ENCODE data around the gene URGCP.
A peak's percentile ranks its signal among the peaks of the same experiment; 100 is the strongest.

DNA sequence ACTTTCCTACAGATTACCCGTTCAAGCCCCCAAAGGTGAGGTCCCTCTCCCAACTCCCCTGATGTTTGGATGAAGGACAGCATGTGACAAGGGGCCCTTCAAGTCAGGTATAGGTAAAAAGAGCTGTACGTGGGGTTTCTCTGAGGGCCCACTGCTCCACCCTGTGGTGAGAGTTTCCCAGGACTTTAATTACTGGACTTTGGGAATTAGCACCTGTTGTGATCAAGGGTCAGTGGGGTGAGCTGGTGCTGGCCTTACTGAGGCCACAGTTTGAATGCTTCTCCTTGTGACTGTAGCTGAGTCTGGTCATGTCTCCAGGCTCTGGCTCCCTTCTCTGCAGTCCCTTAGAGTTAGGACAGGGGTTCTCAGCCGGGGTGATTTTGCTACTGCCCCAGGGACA is 36.6 kb upstream of the URGCP start:
- TF ChIP-seq, protein P1, sequence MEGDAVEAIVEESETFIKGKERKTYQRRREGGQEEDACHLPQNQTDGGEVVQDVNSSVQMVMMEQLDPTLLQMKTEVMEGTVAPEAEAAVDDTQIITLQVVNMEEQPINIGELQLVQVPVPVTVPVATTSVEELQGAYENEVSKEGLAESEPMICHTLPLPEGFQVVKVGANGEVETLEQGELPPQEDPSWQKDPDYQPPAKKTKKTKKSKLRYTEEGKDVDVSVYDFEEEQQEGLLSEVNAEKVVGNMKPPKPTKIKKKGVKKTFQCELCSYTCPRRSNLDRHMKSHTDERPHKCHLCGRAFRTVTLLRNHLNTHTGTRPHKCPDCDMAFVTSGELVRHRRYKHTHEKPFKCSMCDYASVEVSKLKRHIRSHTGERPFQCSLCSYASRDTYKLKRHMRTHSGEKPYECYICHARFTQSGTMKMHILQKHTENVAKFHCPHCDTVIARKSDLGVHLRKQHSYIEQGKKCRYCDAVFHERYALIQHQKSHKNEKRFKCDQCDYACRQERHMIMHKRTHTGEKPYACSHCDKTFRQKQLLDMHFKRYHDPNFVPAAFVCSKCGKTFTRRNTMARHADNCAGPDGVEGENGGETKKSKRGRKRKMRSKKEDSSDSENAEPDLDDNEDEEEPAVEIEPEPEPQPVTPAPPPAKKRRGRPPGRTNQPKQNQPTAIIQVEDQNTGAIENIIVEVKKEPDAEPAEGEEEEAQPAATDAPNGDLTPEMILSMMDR (conservative IDR thresholded peaks at IDR 0.05; ENCODE audit: low read depth, low read length), result 0 out of 2 replicates have a peak, but pooled peaks have one; percentile 8
- TF ChIP-seq MAZ (IDR thresholded peaks at IDR 0.05; ENCODE audit: borderline replicate concordance, low read depth, low read length), result no peak
- no peak for TF ChIP-seq CEBPB (IDR thresholded peaks at IDR 0.05; ENCODE audit: low read depth, low read length)
- TF ChIP-seq NFE2L2 (IDR thresholded peaks at IDR 0.05; ENCODE audit: low read depth, low read length), result no peak
- no peak for TF ChIP-seq POLR2A (IDR thresholded peaks at IDR 0.05; ENCODE audit: low read depth, low read length)
- TF ChIP-seq SMC3 (IDR thresholded peaks at IDR 0.05; ENCODE audit: low read depth, low read length), result no peak
- TF ChIP-seq, protein P2, sequence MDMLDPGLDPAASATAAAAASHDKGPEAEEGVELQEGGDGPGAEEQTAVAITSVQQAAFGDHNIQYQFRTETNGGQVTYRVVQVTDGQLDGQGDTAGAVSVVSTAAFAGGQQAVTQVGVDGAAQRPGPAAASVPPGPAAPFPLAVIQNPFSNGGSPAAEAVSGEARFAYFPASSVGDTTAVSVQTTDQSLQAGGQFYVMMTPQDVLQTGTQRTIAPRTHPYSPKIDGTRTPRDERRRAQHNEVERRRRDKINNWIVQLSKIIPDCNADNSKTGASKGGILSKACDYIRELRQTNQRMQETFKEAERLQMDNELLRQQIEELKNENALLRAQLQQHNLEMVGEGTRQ (IDR thresholded peaks at IDR 0.05; ENCODE audit: low read depth, low read length), result no peak
- TF ChIP-seq MXI1 (IDR thresholded peaks at IDR 0.05; ENCODE audit: borderline replicate concordance, low read depth, low read length), result no peak
- TF ChIP-seq CHD1 (IDR thresholded peaks at IDR 0.05; ENCODE audit: low read depth, low read length), result no peak
